Omental fat pad (tissue), 4 donors: ENCODE data around the gene NUAK1. TPM values are rescaled to one million over a fixed set of nuclear protein-coding genes. Genes with fewer than 3 reads are reported as not detected.

ENCODE experiments used
- ATAC-seq: fragments of 150-250 bp; one replicate; pipeline ENCODE4 v1.9.1; 2016; ENCODE audit warnings: mild to moderate bottlenecking, moderate library complexity; ENCODE audit not compliant: low FRiP score
- DNase-seq: peaks from one replicate; pipeline ENCODE4 v3.0.0-alpha.2; 2019; ENCODE audit warnings: low spot score
- CTCF ChIP-seq, 3 donors: fragments of 450-650 bp; IDR thresholded peaks; one replicate each; pipeline ENCODE4 v1.5.1; 2016 to 2017; ENCODE audit warnings: antibody characterized with exemption in 3 of 3, mild to moderate bottlenecking in 3 of 3, moderate library complexity in 2 of 3
- total RNA-seq, 4 donors: library from RNA; depleted of rRNA; stranded (reverse); fragments of >200 nt; gene quantifications; one replicate each; pipeline ENCODE4 v1.1.0, GENCODE V29; 2016

Gene NUAK1
- total RNA-seq, 4 donors from 2014 or later, result 6.8 to 47.3 (median 21.0) TPM

- DNase-seq, result no peak
- ATAC-seq, result no peak
- no peak for TF ChIP-seq CTCF (IDR thresholded peaks at IDR 0.05)
Observed at GRCh38 chr12:106058256-106059182, 80.2 kb downstream of the NUAK1 start.

- no peak for ATAC-seq
- no peak for DNase-seq
- no peak for TF ChIP-seq CTCF (IDR thresholded peaks at IDR 0.05)
Observed at GRCh38 chr12:106054049-106054448, 84.7 kb downstream of the NUAK1 start.

GRCh38 chr12:106051853-106052531, 86.8 kb downstream of the NUAK1 start:
- no peak for TF ChIP-seq CTCF (IDR thresholded peaks at IDR 0.05)
- ATAC-seq (no peak), DNase-seq (no peak)

GRCh38 chr12:106049546-106049945, 89.2 kb downstream of the NUAK1 start:
- DNase-seq (no peak), ATAC-seq (no peak)
- no peak for TF ChIP-seq CTCF (IDR thresholded peaks at IDR 0.05)

- no peak for TF ChIP-seq CTCF (IDR thresholded peaks at IDR 0.05)
- no peak for ATAC-seq
Observed at GRCh38 chr12:106049105-106049504, 89.6 kb downstream of the NUAK1 start.

GRCh38 chr12:106048676-106049075, 90.1 kb downstream of the NUAK1 start:
- ATAC-seq, result no peak
- DNase-seq, result no peak
- no peak for TF ChIP-seq CTCF (IDR thresholded peaks at IDR 0.05)

More at GRCh38 chr12:106049105-106049504, 89.6 kb downstream of the NUAK1 start:
- no peak for DNase-seq
